GM12878 (cell line): Measurements from ENCODE around the gene NAPEPLD. TPM values are rescaled to one million over a fixed set of nuclear protein-coding genes. Genes with fewer than 3 reads are reported as not detected.

Experiments
- ATAC-seq: fragments of 200-7000 bp; cut with Tn5 transposase; 3 replicates; pipeline ENCODE4 v1.9.1; 2020; ENCODE audit warnings: mild to moderate bottlenecking, moderate library complexity
- BruUV-seq: library from RNA; stranded (reverse); fragments of 400-500 nt; replicated peaks from 2 replicates; lab custom pipeline; 2021; lab: Mats Ljungman, UMichigan
- CTCF ChIA-PET: fragments of 300-600 bp; sonication (Branson Sonifier 250); formaldehyde crosslinking; extraction: SDS; loops from one replicate; lab custom pipeline; 2021; ENCODE audit warnings: inconsistent platforms; lab: Yijun Ruan, JAX
- POLR2A ChIA-PET: fragments of 350-600 bp; formaldehyde crosslinking; extraction: SDS; loops from one replicate; lab custom pipeline; 2021; ENCODE audit warnings: inconsistent platforms; lab: Charles Lee
- RAD21 ChIA-PET: fragments of 300-600 bp; sonication (Branson Sonifier 250); formaldehyde crosslinking; loops from one replicate; lab custom pipeline; 2023; ENCODE audit warnings: antibody characterized with exemption; ENCODE audit not compliant: unreplicated experiment; lab: Charles Lee
- SMC1A ChIA-PET: fragments of 300-600 bp; sonication (Branson Sonifier 250); formaldehyde crosslinking; loops from one replicate; lab custom pipeline; 2023; ENCODE audit not compliant: unreplicated experiment, uncharacterized antibody; lab: Charles Lee
- DNase-seq: peaks from one replicate; pipeline ENCODE4 v3.0.0-alpha.2; 2011; ENCODE audit warnings: low read depth, low spot score
- FAIRE-seq: peaks from 3 replicates; lab custom pipeline; 2011; peaks lifted over from hg19 to GRCh38; lab: Jason Lieb, UNC
- H2AFZ ChIP-seq: 2 replicates; pipeline ENCODE4 v1.6.0; 2011; ENCODE audit warnings: low read depth, low read length, control low read depth; ENCODE audit not compliant: control insufficient read depth
- H3K27ac ChIP-seq: 2 replicates; pipeline ENCODE4 v1.5.1; 2011; ENCODE audit warnings: control low read depth; ENCODE audit not compliant: control insufficient read depth, insufficient read depth
- H3K27me3 ChIP-seq, 2 experiments: replicated peaks in 1 of 2; 2 replicates each; pipeline versions ENCODE4 v1.6.0 to v1.6.1; 2011; ENCODE audit warnings: low read length in 1 of 2; ENCODE audit not compliant: control insufficient read depth in 2 of 2, insufficient read depth in 2 of 2
- H3K36me3 ChIP-seq, 2 experiments: 2 replicates each; pipeline ENCODE4 v1.5.1; 2011; ENCODE audit warnings: low read length in 1 of 2; ENCODE audit not compliant: control insufficient read depth in 2 of 2, insufficient read depth in 2 of 2
- H3K4me1 ChIP-seq: 2 replicates; pipeline ENCODE4 v1.6.1; 2011; ENCODE audit warnings: mild to moderate bottlenecking, low read length, moderate library complexity, mixed read lengths; ENCODE audit not compliant: control insufficient read depth, insufficient read depth
- H3K4me2 ChIP-seq: 2 replicates; pipeline ENCODE4 v1.6.0; 2011; ENCODE audit warnings: control low read depth; ENCODE audit not compliant: control insufficient read depth, insufficient read depth
- H3K4me3 ChIP-seq: fragments of 200-600 bp; sonication (generic); 2 replicates; pipeline ENCODE4 v1.5.1; 2016
- H3K79me2 ChIP-seq: 2 replicates; pipeline ENCODE4 v1.6.0; 2011; ENCODE audit warnings: low read length; ENCODE audit not compliant: control insufficient read depth, insufficient read depth
- H3K9ac ChIP-seq: 2 replicates; pipeline ENCODE4 v1.8.0; 2011; ENCODE audit warnings: low read length, control low read depth, mixed read lengths; ENCODE audit not compliant: control insufficient read depth, insufficient read depth
- H3K9me3 ChIP-seq: replicated peaks from 3 replicates; pipeline ENCODE4 v1.5.1; 2011; ENCODE audit warnings: mild to moderate bottlenecking, low read length; ENCODE audit not compliant: control insufficient read depth, insufficient read depth
- H4K20me1 ChIP-seq: 2 replicates; pipeline ENCODE4 v1.6.0; 2011; ENCODE audit not compliant: control insufficient read depth, insufficient read depth
- GATAD2B ChIP-seq: fragments of 450-650 bp; conservative IDR thresholded peaks from 2 replicates; pipeline ENCODE4 v1.6.1; 2017; ENCODE audit warnings: low read depth, mild to moderate bottlenecking, moderate library complexity
- IRF3 ChIP-seq: fragments of 450-650 bp; IDR thresholded peaks from 2 replicates; pipeline ENCODE4 v1.6.1; 2014; ENCODE audit warnings: mild to moderate bottlenecking
- KAT2A ChIP-seq: conservative IDR thresholded peaks from 2 replicates; pipeline ENCODE4 v1.6.1; 2011; ENCODE audit warnings: low read depth, low read length; ENCODE audit not compliant: control insufficient read depth
- KDM1A ChIP-seq: fragments of 200-600 bp; sonication (generic); IDR thresholded peaks from 2 replicates; pipeline ENCODE4 v1.6.1; 2016; ENCODE audit warnings: borderline replicate concordance
- MTA2 ChIP-seq: fragments of 450-650 bp; IDR thresholded peaks from 2 replicates; pipeline ENCODE4 v1.6.1; 2016; ENCODE audit warnings: low read depth, mild to moderate bottlenecking, moderate library complexity
- MXI1 ChIP-seq: fragments of 150-350 bp; IDR thresholded peaks from 2 replicates; pipeline ENCODE4 v1.6.1; 2011; ENCODE audit warnings: low read depth, mild to moderate bottlenecking, inconsistent platforms, low read length, improper control_type of control experiment
- NKRF ChIP-seq: fragments of 450-650 bp; conservative IDR thresholded peaks from 2 replicates; pipeline ENCODE4 v1.6.1; 2017; ENCODE audit warnings: mild to moderate bottlenecking, moderate library complexity
- PML ChIP-seq: IDR thresholded peaks from 2 replicates; pipeline ENCODE4 v1.6.1; 2012; ENCODE audit warnings: low read length, inconsistent platforms
- RAD51 ChIP-seq: fragments of 450-650 bp; IDR thresholded peaks from 2 replicates; pipeline ENCODE4 v1.6.1; 2016; ENCODE audit warnings: moderate library complexity, mild to moderate bottlenecking, inconsistent platforms
- SKIL ChIP-seq: fragments of 450-650 bp; IDR thresholded peaks from 2 replicates; pipeline ENCODE4 v1.6.1; 2017; ENCODE audit warnings: mild to moderate bottlenecking, low read depth, inconsistent platforms; ENCODE audit not compliant: poor library complexity, severe bottlenecking
- TARDBP ChIP-seq: IDR thresholded peaks from 2 replicates; pipeline ENCODE4 v1.6.1; 2016; ENCODE audit warnings: borderline replicate concordance
- WGBS: methylation state at CpG from one replicate; pipeline ENCODE4 v1.1.6; 2016; ENCODE audit warnings: low lambda C conversion rate; ENCODE audit not compliant: insufficient replicate concordance, insufficient coverage; ENCODE audit errors: missing lambda C conversion rate; 5-methylcytosine and 5-hydroxymethylcytosine counted together
- in situ Hi-C: fragments of 300-500 bp; cut with MboI; formaldehyde crosslinking; loops from 9 replicates; pipeline ENCODE4 v1.14.3; 2018; ENCODE audit warnings: mixed read lengths
- intact Hi-C: fragments of 100-400 bp; cut with micrococcal nuclease; formaldehyde crosslinking; loops from one replicate; pipeline ENCODE4 v1.14.2; 2022; ENCODE audit not compliant: unreplicated experiment
- polyA plus RNA-seq, 11 experiments: library from polyadenylated mRNA; depleted of rRNA in 4 of 11; unstranded in 6 of 11; stranded (reverse) in 5 of 11; fragments of >200 nt; fragmentation: Nextera tagmentation in 4 of 11; fragmentation: Illumina TruSeq in 1 of 11; extraction: Ambion mirVana in 4 of 11; extraction: Trizol in 1 of 11; gene quantifications; 1 replicate in 1 of 11; 2 replicates in 10 of 11; pipeline versions ENCODE4 v1.2.1 to v1.2.3, GENCODE V29; 2011 to 2016; ENCODE audit warnings: inconsistent platforms in 2 of 11, missing spikeins in 2 of 11, low read depth in 1 of 11
- total RNA-seq, 4 experiments: library from RNA; depleted of rRNA in 3 of 4; stranded (reverse); fragments of >200 nt in 3 of 4; fragmentation: Illumina TruSeq in 1 of 4; extraction: Trizol in 1 of 4; gene quantifications; 2 replicates each; pipeline versions ENCODE4 v1.2.1 to v1.2.3, GENCODE V29; 2013 to 2021

The NAPEPLD gene
- total and polyA plus RNA-seq, 10 of the 15 experiments (the other 5 are each of a cell fraction or from before 2014, with no cell fraction given) = 6.0 to 16.2 (median 8.6) TPM

- SMC1A ChIA-PET = no interaction called here
- no peak for TF ChIP-seq MTA2
- no peak for TF ChIP-seq KDM1A
- TF ChIP-seq RAD51 = no peak
- TF ChIP-seq GATAD2B = no peak
- TF ChIP-seq KAT2A = no peak
- no peak for TF ChIP-seq MXI1
- TF ChIP-seq NKRF = no peak
- TF ChIP-seq SKIL = no peak
- TF ChIP-seq IRF3 = no peak
- TF ChIP-seq TARDBP = no peak
- TF ChIP-seq PML = no peak
- ATAC-seq (no peak), FAIRE-seq (no peak), DNase-seq (no peak)
- H3K27me3 ChIP-seq = no peaks in the 10 kb centered on the region
- H3K79me2 ChIP-seq = no peaks in the 10 kb centered on the region; the same call in 1 of the 2 replicates
- H3K4me2 ChIP-seq = no peak overlapping the region
- no peak overlapping the region for H2AFZ ChIP-seq
- H4K20me1 ChIP-seq = no peaks in the 10 kb centered on the region
- H3K27ac ChIP-seq = no peak overlapping the region
- H3K36me3 ChIP-seq = peaks cover 0 to 14% of the 10 kb centered on the region in 2 experiments; a peak in 3 of 4 replicates
- intact Hi-C loops = no loop called here
- CTCF ChIA-PET = no interaction called here
- RAD21 ChIA-PET = no interaction called here
- no peak overlapping the region for H3K4me3 ChIP-seq
- H3K9ac ChIP-seq = no peak overlapping the region
- POLR2A ChIA-PET = no interaction called here
- no peaks in the 10 kb centered on the region for H3K9me3 ChIP-seq
- in situ Hi-C loops = no loop called here
- H3K4me1 ChIP-seq = no peaks in the 10 kb centered on the region
- WGBS = 72% methylated on average over 2 of the region's 2 CpGs
- BruUV-seq = no TSS peak
These were observed 21.9 kb downstream of the NAPEPLD start for GRCh38 chr7:103127006-103127405.
